RPMI7951 (cell line): Measurements from ENCODE around the gene RFC5. TPM values are rescaled to one million over a fixed set of nuclear protein-coding genes. Genes with fewer than 3 reads are reported as not detected.
A peak's percentile ranks its signal among the peaks of the same experiment; 100 is the strongest.
"Not testable (repeated sequence)": the region's sequence is repeated elsewhere in the genome, so short reads cannot be mapped to it uniquely, and the experiment has no call there.

Experiments
- DNase-seq: peaks from one replicate; pipeline ENCODE4 v3.0.0-alpha.2; 2012; ENCODE audit warnings: low read depth
- total RNA-seq: library from RNA; depleted of rRNA; stranded (reverse); fragments of >200 nt; shearing (Covaris generic); gene quantifications from 2 replicates; pipeline ENCODE4 v1.2.3, GENCODE V29; 2014

The RFC5 gene
- total RNA-seq, 1 experiment from 2014 or later, result 56.6 TPM

DNA sequence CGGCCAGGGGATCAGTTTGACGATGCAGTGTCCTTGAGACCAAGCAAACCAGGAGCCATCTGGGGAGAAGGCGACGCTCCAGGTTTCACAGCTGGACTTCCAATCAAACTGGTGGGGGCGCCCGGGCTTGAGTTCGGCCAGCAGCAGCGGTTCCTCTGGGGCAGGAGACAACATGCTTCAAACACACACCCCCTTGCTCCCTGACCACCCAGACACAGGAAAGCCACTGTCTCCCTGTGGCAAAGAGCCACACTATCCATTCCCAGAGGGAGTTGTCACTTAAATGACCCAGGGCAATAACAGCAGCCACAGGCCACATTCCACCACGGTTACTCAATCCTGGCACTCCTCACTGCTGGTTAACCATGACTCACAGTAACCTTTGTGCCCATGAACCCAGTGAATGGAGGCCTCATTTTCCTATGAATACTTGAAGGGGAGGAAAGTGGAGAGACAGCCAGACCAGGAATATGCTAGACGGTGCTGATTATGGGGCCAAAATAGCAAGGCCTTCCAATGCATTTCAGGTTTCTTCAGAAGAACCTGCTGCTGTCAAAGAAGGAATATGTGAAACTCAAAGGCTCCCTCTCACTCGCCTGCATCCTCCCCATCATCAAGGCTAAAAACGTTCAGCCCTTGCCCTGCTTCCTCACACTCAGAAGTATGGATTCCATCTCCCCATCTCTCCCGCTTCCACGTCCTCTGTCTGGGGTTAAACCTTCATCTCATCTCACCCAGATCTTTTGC is 36.0 kb downstream of the RFC5 start:
- peak; percentile 99 for DNase-seq

- no peak for DNase-seq
Measured at GRCh38 chr12:118053071-118053985, 36.8 kb downstream of the RFC5 start.

DNA sequence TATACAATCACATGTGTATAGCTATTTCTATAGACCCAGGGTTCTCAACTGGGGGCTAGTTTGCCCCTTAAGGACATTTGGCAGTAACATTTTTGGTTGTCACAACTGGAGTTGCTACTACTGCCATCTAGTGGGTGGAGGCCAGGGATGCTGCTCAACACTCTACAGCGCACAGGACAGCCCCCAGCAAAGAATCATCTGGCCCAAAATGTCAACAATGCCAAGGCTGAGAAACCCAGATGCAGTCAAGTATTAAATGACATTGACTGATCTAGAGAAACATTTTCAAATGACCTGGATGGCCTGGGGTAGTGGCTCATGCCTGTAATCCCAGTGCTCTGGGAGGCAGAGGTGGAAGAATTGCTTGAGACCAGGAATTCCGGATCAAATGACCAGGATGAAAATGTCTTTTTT is 38.6 kb downstream of the RFC5 start:
- peak; percentile 55 for DNase-seq

DNA sequence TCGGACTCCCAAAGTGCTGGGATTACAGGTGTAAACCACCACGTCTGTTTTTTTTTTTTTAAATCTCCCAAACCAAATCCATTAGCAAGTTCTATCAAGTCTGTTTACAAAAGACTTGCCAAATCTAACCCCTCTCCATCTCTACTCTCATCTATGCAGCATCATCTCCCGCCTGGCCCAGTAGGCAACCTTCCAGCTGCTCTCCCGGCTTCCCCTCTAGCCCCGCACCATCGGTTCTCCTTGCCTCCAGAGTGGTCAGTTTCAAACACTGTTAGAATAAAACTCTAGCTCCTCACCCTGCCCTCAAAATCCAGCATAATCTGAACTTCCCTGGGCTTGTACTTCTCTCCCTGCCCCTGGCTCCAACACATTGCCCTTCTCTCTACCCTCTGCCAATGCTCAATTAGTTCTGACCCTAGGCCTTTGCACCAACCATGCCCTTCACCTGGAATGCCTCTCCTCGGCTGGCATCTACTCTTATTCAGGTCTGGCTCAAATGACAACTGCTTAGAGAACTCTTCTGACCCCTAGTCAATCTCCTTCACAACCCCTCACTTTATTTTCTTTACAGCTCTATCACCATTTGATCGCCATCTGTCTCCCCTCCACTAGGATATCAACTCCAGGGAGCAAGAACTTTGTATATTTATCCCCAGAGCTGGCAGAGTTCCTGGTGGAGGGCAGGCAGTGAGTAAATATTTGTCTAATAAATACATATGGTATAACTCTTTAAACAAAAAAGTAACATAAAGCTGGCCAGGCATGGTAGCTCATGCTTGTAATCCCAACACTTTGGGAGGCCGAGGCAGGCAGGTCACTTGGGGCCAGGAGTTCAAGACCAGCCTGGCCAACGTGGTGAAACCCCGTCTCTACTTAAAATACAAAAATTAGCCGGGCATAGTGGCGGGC is 39.6 kb downstream of the RFC5 start:
- DNase-seq, result no peak

GRCh38 chr12:118058227-118058626 is 41.7 kb downstream of the RFC5 start:
- no peak for DNase-seq

- DNase-seq, result no peak
Measured at GRCh38 chr12:118058881-118059280, 42.4 kb downstream of the RFC5 start.

DNA sequence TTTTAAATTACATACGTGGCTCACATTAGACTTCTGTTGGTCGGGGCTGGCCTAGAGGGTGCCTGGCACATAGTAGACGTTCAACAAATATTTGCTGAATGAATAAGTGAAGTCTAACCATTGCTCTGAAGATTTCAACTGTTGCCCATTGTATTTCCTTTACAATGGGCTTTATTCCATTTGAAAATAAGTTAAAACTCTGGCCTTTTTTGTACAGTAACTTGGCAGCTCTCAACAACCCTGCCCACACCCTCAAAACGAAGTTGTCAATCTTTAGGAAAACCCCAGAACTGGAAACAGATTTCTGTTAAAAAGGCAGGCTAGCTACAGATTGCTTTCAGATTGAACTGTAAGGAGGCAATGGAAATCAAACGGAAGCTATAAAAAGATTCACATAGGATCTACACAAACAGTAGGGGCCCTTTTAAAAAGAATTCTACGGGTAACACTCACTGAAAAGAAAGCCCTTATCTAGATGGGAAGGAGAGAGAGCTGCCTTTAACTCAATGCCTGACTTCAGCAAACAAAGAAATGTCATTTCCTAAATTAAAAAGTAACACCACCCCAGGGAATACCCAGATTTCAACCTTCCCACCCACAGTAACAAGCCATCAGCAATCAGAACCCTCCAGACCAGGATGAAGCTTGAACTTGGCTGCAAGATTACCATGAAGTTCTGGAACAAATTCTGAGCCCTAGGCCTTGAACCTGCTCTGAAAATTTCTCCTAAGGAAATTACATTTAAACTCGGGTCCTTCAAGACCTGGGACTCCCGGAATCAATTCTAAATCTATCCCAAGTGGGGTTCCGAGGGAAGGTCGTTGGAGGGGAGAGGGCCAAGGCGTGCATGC is 43.1 kb downstream of the RFC5 start:
- DNase-seq, result peak; percentile 27

GRCh38 chr12:118060301-118061010 is 44.0 kb downstream of the RFC5 start:
- peak; percentile 48 for DNase-seq

DNA sequence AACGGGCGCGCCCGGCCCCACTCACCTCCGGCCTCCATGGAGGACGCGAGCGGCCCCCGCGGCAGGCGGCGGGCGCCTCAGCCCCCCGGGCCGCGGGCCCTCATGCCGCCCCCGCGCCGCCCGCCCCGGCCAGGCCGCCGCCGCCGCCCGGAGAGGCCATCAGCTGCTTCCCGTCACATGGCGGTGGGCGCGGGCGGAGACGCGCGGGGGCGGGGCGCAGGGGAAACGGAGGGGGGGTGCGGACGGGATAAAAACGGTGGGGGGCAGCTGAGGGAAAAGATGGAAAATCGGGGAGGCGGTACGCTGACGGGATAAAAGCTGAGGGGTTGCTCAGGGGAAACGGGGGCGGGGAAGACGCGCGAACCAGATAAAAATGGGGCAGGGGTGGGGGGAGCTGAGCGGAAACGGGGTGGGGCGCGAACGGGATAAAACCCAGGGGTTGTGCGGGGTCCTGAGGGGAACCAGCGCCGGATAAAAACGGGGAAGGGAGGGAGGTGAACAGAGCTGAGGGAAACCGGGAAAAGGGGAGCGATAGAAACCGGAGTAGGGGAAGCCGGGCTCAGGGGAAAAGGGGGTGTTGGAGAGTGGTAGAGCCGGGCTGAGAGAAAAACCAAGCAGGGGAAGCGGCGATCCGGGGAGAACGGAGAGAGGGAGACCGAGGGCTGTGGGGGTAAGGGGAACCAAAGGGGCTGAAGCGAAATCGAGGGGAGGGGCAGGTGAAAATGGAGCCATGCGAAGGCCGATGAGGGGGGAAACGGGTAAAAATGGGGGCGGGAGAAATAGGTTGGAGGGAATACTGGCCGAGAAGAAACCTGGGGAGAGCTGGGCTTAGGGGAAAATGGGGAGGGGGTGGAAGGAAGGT is 44.7 kb downstream of the RFC5 start, which contains the start of gene WSB2:
TSS of gene WSB2 (minus strand) at position 169 of the 862 bp plus-strand sequence. CDS start at position 38, 131 bp downstream.
- peak; percentile 50 for DNase-seq

GRCh38 chr12:118061873-118062843 is 45.7 kb downstream of the RFC5 start:
- peak; percentile 61 for DNase-seq

GRCh38 chr12:118063576-118064391 is 47.3 kb downstream of the RFC5 start:
- DNase-seq, result no peak

DNA sequence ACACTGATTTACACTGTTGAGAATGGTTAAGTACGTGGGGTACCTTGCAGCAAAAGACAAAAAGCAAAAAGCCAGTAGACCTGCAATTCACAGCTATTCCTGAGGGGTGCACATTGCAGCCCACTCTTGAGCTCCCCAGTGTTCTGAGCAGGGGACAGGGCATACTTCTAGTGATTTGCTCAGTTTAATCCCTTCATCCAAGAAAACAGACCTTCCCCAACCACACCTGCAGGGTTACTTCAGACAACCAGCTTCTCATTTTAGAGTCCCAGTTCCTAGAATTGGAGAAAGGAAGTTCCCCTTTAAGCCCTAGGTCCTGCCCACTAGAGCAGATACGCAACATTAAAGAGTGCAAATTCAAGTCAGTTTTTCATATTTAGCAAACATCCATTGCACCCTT is 48.1 kb downstream of the RFC5 start:
- no peak for DNase-seq

- no peak for DNase-seq
Measured at GRCh38 chr12:118065380-118065779, 48.9 kb downstream of the RFC5 start.

- no peak for DNase-seq
Measured at GRCh38 chr12:118068445-118068844, 51.9 kb downstream of the RFC5 start.

GRCh38 chr12:118070650-118071049 is 54.1 kb downstream of the RFC5 start:
- DNase-seq, result no peak

GRCh38 chr12:118073768-118074167 is 57.3 kb downstream of the RFC5 start:
- DNase-seq, result no peak

DNA sequence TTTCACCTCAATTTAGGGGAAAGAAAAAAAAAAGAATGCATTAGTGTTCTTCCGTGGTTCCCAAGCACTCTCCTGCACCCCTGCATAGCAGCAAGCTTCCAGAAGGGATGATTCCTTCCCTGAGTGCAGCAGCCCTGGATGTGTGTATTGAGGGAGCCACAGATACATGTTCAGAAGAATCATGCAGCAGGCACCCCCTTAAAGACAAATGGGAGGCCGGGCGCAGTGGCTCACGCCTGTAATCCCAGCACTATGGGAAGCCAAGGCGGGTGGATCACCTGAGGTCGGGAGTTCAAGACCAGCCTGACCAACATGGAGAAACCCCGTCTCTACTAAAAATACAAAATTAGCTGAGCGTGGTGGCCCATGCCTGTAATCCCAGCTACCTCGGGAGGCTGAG is 65.0 kb downstream of the RFC5 start:
- DNase-seq, result not testable (repeated sequence)
